AG04450 (cell line): Measurements from ENCODE around the gene GJB3. TPM values are rescaled to one million over a fixed set of nuclear protein-coding genes. Genes with fewer than 3 reads are reported as not detected.

Source experiments
- CTCF ChIA-PET: fragments of 300-600, 350-600 bp; formaldehyde crosslinking; extraction: SDS; loops from one replicate; lab custom pipeline; 2022; ENCODE audit warnings: antibody characterized with exemption, inconsistent platforms; lab: Charles Lee
- POLR2A ChIA-PET: fragments of 350-600 bp; formaldehyde crosslinking; extraction: SDS; loops from one replicate; lab custom pipeline; 2021; ENCODE audit warnings: antibody characterized with exemption, inconsistent platforms; lab: Yijun Ruan, JAX
- DNase-seq: peaks from one replicate; pipeline ENCODE4 v3.0.0-alpha.2; 2011; ENCODE audit warnings: low read depth, low spot score
- H3K27ac ChIP-seq: one replicate; pipeline ENCODE4 v1.5.1; 2012; ENCODE audit warnings: low read depth, low read length, control low read depth
- H3K27me3 ChIP-seq: one replicate; pipeline ENCODE4 v1.6.0; 2012; ENCODE audit warnings: low read length; ENCODE audit not compliant: control insufficient read depth, insufficient read depth
- H3K4me3 ChIP-seq: 2 replicates; pipeline ENCODE4 v1.5.1; 2011; ENCODE audit warnings: mild to moderate bottlenecking, low read depth, low read length, control low read depth
- H3K9me3 ChIP-seq: 2 replicates; pipeline ENCODE4 v1.5.1; 2012; ENCODE audit warnings: low read length; ENCODE audit not compliant: control insufficient read depth, insufficient read depth
- polyA plus RNA-seq: library from polyadenylated mRNA; depleted of rRNA; stranded (reverse); fragments of >200 nt; gene quantifications from 2 replicates; pipeline ENCODE4 v1.2.3, GENCODE V29; 2011
- TF ChIP-seq, protein P1 (sequence below): IDR thresholded peaks from 2 replicates; pipeline ENCODE4 v1.5.1; 2011; ENCODE audit warnings: low read depth, low read length, control low read depth, inconsistent platforms

The GJB3 gene
- polyA plus RNA-seq, 1 experiment: not detected

DNA sequence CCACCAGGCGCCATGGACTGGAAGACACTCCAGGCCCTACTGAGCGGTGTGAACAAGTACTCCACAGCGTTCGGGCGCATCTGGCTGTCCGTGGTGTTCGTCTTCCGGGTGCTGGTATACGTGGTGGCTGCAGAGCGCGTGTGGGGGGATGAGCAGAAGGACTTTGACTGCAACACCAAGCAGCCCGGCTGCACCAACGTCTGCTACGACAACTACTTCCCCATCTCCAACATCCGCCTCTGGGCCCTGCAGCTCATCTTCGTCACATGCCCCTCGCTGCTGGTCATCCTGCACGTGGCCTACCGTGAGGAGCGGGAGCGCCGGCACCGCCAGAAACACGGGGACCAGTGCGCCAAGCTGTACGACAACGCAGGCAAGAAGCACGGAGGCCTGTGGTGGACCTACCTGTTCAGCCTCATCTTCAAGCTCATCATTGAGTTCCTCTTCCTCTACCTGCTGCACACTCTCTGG lies 3.8 kb downstream of the GJB3 start:
- DNase-seq: no peak
- POLR2A ChIA-PET: no interaction called here
- CTCF ChIA-PET: interaction anchor here (0.7 kb wide), 1 partner anchor 82 kb away, joined by 4 read pairs; no protein-coding TSS in a partner anchor
- H3K4me3 ChIP-seq: no peak overlapping the region
- peaks cover 9% of the 10 kb centered on the region for H3K9me3 ChIP-seq
- H3K27me3 ChIP-seq: peaks cover 31% of the 10 kb centered on the region
- TF ChIP-seq, protein P1, sequence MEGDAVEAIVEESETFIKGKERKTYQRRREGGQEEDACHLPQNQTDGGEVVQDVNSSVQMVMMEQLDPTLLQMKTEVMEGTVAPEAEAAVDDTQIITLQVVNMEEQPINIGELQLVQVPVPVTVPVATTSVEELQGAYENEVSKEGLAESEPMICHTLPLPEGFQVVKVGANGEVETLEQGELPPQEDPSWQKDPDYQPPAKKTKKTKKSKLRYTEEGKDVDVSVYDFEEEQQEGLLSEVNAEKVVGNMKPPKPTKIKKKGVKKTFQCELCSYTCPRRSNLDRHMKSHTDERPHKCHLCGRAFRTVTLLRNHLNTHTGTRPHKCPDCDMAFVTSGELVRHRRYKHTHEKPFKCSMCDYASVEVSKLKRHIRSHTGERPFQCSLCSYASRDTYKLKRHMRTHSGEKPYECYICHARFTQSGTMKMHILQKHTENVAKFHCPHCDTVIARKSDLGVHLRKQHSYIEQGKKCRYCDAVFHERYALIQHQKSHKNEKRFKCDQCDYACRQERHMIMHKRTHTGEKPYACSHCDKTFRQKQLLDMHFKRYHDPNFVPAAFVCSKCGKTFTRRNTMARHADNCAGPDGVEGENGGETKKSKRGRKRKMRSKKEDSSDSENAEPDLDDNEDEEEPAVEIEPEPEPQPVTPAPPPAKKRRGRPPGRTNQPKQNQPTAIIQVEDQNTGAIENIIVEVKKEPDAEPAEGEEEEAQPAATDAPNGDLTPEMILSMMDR: no peak
- no peak overlapping the region for H3K27ac ChIP-seq

DNA sequence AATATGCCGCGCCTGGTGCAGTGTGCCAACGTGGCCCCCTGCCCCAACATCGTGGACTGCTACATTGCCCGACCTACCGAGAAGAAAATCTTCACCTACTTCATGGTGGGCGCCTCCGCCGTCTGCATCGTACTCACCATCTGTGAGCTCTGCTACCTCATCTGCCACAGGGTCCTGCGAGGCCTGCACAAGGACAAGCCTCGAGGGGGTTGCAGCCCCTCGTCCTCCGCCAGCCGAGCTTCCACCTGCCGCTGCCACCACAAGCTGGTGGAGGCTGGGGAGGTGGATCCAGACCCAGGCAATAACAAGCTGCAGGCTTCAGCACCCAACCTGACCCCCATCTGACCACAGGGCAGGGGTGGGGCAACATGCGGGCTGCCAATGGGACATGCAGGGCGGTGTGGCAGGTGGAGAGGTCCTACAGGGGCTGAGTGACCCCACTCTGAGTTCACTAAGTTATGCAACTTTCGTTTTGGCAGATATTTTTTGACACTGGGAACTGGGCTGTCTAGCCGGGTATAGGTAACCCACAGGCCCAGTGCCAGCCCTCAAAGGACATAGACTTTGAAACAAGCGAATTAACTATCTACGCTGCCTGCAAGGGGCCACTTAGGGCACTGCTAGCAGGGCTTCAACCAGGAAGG lies 4.3 kb downstream of the GJB3 start:
- Histone ChIP-seq H3K27me3 (peaks cover 26% of the 10 kb centered on the region), H3K4me3 (no peak overlapping the region), H3K27ac (no peak overlapping the region), H3K9me3 (peaks cover 9% of the 10 kb centered on the region)
- ChIA-PET CTCF (no interaction called here), POLR2A (no interaction called here)
- TF ChIP-seq, protein P1: no peak
- DNase-seq: no peak

DNA sequence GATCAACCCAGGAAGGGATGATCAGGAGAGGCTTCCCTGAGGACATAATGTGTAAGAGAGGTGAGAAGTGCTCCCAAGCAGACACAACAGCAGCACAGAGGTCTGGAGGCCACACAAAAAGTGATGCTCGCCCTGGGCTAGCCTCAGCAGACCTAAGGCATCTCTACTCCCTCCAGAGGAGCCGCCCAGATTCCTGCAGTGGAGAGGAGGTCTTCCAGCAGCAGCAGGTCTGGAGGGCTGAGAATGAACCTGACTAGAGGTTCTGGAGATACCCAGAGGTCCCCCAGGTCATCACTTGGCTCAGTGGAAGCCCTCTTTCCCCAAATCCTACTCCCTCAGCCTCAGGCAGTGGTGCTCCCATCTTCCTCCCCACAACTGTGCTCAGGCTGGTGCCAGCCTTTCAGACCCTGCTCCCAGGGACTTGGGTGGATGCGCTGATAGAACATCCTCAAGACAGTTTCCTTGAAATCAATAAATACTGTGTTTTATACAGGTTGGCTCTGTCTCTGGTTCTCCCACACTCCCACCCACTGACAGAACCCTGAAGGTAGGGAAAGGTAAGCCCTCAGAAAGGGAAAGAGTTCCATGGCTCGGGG lies 5.0 kb downstream of the GJB3 start:
- POLR2A ChIA-PET: interaction anchor here (1.1 kb wide), 1 partner anchor 74 kb away, joined by 9 read pairs; the partner anchor contains the start of gene SMIM12
- no peak overlapping the region for H3K4me3 ChIP-seq
- H3K9me3 ChIP-seq: peaks cover 9% of the 10 kb centered on the region
- H3K27ac ChIP-seq: no peak overlapping the region
- CTCF ChIA-PET: interaction anchor here (0.8 to 3.4 kb wide), 8 partner anchors 11 to 80 kb away, joined by 3 to 25 read pairs (median 4); partner anchors contain the start of gene SMIM12
- TF ChIP-seq, protein P1: no peak
- DNase-seq: no peak
- peaks cover 22% of the 10 kb centered on the region for H3K27me3 ChIP-seq

DNA sequence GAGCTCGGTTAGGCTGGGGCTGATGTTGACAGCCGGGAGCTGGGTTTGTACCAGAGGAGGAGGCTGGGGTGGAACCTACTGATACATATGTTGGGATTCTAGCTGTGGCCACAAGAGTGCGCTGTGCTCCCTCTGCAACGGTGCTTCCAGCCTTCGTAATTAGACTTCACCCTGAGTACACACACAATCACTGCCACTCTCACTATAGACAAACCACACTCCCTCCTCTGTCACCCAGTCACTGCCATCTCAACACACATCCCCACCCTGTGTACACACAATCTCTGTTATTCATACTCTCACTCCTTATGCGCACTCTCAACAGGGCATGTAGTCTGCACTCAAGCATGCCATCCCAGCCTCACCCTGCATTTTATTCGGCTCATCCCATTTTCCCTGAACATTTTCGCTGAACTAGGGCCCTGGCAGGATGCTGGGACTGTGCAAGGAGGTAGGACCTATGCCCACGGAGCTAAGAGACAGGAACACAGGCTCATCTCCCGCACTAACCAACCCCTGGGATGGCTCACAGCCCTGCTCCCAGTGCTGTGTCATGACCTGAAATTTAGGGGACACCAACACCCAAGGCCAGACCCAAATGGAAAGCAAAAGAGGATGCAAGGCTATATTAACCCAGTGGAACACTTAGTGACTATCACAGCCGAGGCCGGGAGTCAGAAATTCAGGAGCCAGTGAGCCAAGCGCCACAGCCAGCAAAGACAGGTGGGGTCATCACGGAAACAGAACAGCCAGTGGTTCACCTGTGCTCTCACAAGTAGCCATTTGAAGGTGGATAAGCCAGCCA lies 5.7 kb downstream of the GJB3 start:
- H3K9me3 ChIP-seq: peaks cover 9% of the 10 kb centered on the region
- H3K4me3 ChIP-seq: no peak overlapping the region
- CTCF ChIA-PET: interaction anchor here (0.6 to 3.4 kb wide), 9 partner anchors 10 to 80 kb away, joined by 3 to 25 read pairs (median 3); partner anchors contain the start of gene SMIM12
- no peak overlapping the region for H3K27ac ChIP-seq
- H3K27me3 ChIP-seq: peaks cover 15% of the 10 kb centered on the region
- POLR2A ChIA-PET: interaction anchor here (1.1 kb wide), 1 partner anchor 73 kb away, joined by 9 read pairs; the partner anchor contains the start of gene SMIM12
- TF ChIP-seq, protein P1: peak; percentile 85
- peak; percentile 29 for DNase-seq
